SK-N-MC (cell line): Measurements from ENCODE around the gene SPTSSA.

Experiments used
- EZH2 ChIP-seq: fragments of 200-600 bp; sonication (generic); IDR thresholded peaks from one replicate; pipeline ENCODE4 v1.6.1; 2017; ENCODE audit warnings: antibody characterized with exemption
- POLR2AphosphoS5 ChIP-seq: IDR thresholded peaks from 2 replicates; pipeline ENCODE4 v1.6.1; 2012; ENCODE audit warnings: mild to moderate bottlenecking, low read depth, low read length, borderline replicate concordance

GRCh38 chr14:34449819-34450541 is 12.1 kb downstream of the SPTSSA start:
- TF ChIP-seq POLR2AphosphoS5 (no peak), EZH2 (no peak)
